ENCODE results near the gene SPATA31A3. TPM values are rescaled to one million over a fixed set of nuclear protein-coding genes. Genes with fewer than 3 reads are reported as not detected.
"Not testable (repeated sequence)": the region's sequence is repeated elsewhere in the genome, so short reads cannot be mapped to it uniquely, and the experiment has no call there.

The SPATA31A3 gene
- not detected for total RNA-seq

DNA sequence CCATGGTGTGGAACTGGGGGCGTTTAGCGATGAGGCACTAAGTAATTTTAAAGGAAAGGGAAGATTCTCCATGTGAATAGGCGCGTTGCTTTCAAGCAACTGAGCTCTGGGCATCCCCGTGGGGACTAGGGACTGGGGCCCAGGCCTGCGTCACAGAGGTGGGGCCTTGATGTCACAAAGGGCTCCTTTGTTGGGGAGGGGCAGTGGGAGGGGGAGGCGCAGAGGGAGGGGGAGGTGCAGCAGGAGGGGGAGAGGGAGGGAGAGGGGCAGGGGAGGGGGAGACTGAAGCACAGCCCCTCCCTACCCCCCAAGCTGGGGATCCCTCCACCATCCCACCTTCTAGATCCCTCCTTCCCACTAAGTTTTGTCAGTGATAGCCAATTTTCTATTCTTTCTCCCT, at the start of gene SPATA31A3:
Gene SPATA31A3 (minus strand): TSS at position 101 of the 400 bp plus-strand sequence. CDS start 29 bp downstream, at position 72.
- H3K36me3 ChIP-seq; H3K9me3 ChIP-seq; H3K27me3 ChIP-seq; H3K4me1 ChIP-seq; intact Hi-C loops (cut with DNase I; ENCODE audit: low total_unique reads); H3K4me3 ChIP-seq; DNase-seq; in situ Hi-C loops (cut with MboI; ENCODE audit: low pct_ligation_motif_present in 1 of 4, low pct_unique_long_range_greater_than_20kb in 1 of 4, low sequenced_read_pairs in 3 of 4); H3K27ac ChIP-seq: not testable (repeated sequence)
- no CpG with 5 or more reads among the region's 7 CpGs for WGBS, 2 donors (ENCODE audit: low coverage in 1 of 2)

DNA sequence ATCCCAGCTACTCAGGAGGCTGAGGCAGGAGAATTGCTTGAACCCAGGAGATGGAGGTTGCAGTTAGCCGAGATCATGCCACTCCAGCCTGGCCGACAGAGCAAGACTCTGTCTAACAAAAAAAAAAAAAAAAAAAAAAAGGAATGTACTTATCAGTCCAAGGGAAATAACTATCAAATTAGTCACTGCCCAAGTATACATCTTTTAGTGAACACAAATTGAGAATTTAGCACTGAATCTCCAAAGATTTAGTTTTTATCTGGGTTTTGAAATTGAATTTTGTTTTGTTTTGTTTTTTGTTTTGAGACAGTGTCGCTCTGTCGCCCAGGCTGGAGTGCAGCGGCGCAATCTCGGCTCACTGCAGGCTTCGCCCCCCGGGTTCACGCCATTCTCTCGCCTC, 39.8 kb downstream of the SPATA31A3 start:
- DNase-seq; H3K27ac ChIP-seq; H3K36me3 ChIP-seq; H3K9me3 ChIP-seq; intact Hi-C loops (cut with DNase I; ENCODE audit: low total_unique reads); in situ Hi-C loops (cut with MboI; ENCODE audit: low pct_ligation_motif_present in 1 of 4, low pct_unique_long_range_greater_than_20kb in 1 of 4, low sequenced_read_pairs in 3 of 4); H3K4me1 ChIP-seq; H3K4me3 ChIP-seq; H3K27me3 ChIP-seq: not testable (repeated sequence)
- 97 to 100% methylated on average over 9 of the region's 11 CpGs for WGBS, 2 donors (ENCODE audit: low coverage in 1 of 2)

DNA sequence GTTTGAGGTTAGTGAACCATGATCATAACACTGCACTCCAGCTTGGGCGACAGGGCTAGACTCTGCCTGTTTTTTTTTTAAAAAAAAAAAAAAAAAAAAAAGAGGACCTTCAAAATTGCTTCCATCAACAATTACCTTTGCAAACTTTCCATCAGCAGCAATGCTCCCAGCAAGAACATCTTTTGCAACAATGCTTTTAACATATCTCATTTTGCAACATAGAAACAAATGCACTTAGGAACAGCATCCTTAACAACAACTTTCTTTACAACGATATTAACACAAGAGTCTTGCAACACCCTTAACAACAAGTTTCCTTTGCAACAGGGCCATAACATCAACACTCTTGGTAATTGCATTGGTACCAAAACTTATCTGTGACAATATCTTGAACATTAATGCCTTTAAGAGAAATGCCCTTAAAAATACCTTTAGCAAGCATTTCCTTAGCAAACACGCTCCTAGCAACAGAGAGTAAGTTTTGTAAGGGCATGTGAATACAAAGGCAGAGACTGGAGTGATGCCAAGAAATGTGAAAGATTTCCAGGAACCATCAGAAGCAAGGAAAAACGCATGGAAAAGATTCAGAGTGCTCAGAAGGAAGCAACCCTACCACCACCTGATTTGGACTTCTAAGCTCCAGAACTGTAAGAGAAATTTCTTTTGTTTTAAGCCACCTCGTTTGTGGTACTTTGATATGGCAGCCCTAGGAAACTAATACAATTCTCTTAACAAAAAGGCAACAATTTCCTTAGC, 49.8 kb downstream of the SPATA31A3 start:
- intact Hi-C loops (cut with DNase I; ENCODE audit: low total_unique reads); H3K9me3 ChIP-seq; H3K27me3 ChIP-seq; in situ Hi-C loops (cut with MboI; ENCODE audit: low pct_ligation_motif_present in 1 of 4, low pct_unique_long_range_greater_than_20kb in 1 of 4, low sequenced_read_pairs in 3 of 4); H3K4me1 ChIP-seq; H3K4me3 ChIP-seq; DNase-seq; H3K36me3 ChIP-seq; H3K27ac ChIP-seq: not testable (repeated sequence)
- 42 to 61% methylated on average over 4 to 5 of the region's 5 CpGs for WGBS, 2 donors (ENCODE audit: low coverage in 1 of 2)

DNA sequence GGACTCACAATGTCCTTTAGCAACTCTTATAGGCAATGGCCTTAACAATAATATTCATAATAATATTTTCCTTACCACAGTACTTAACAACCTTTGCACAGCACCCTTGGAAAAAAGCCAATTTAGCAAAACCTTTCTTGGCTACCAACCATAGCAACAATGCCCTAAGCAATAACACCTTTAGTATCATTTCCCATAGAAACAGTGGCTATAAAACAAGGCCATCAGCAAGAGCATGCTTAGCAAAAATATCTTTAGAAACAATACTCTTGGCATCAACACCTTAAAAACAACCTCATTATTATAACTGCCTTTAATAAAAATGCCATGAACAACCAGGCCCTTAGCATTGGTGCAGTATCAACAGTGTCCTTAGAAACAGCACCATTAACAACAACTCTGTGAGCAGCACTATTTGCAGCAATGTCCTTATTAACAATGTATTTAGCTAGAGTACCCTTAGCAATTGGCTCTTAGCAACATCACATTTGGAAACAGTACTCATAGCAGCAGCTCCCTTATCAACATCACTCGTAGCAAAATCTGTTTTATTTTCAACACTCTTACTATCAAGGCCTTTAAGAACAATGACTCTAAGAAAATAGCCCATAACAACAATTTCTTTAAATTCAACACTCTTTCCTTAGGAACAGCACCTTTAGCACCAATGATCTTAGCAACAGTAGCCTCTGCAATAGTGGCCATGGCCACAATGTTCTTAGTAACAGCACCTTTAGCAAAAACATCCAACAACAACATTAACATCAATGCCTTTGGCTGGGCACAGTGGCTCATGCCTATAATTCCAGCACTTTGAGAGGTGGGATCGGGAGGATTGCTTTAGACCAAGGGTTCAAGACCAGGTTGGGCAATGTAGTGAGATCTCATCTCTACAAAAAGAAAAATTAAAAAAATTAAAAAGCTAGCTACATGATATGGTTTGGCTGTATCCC, 52.2 kb downstream of the SPATA31A3 start:
- DNase-seq; H3K27ac ChIP-seq; intact Hi-C loops (cut with DNase I; ENCODE audit: low total_unique reads); H3K9me3 ChIP-seq; H3K36me3 ChIP-seq; H3K27me3 ChIP-seq; H3K4me3 ChIP-seq; H3K4me1 ChIP-seq; in situ Hi-C loops (cut with MboI; ENCODE audit: low pct_ligation_motif_present in 1 of 4, low pct_unique_long_range_greater_than_20kb in 1 of 4, low sequenced_read_pairs in 3 of 4): not testable (repeated sequence)
- 44% methylated on average over 1 of the region's 2 CpGs; no CpG with 5 or more reads in 1 of the 2 donors for WGBS, 2 donors (ENCODE audit: low coverage in 1 of 2)

DNA sequence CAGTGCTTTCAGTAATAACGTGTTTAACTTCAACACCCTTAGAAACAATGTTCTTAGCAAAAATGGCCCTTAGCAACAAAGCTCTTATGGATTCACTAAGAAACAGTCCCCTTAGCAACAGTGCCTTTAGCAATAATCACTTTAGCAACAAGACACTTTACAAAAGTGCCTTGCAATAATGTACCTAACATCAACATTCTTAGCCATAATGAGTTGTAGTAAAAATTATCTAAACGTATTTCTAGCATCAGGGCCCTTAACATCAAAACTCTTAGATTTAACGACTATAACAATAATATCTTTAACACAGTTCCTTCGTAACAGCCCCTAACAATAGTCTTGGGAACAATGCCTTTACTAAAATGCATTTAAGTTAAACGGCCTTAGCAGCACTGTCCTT, 54.0 kb downstream of the SPATA31A3 start:
- in situ Hi-C loops (cut with MboI; ENCODE audit: low pct_ligation_motif_present in 1 of 4, low pct_unique_long_range_greater_than_20kb in 1 of 4, low sequenced_read_pairs in 3 of 4); intact Hi-C loops (cut with DNase I; ENCODE audit: low total_unique reads); H3K4me1 ChIP-seq; H3K9me3 ChIP-seq; H3K27ac ChIP-seq; DNase-seq; H3K36me3 ChIP-seq; H3K27me3 ChIP-seq; H3K4me3 ChIP-seq: not testable (repeated sequence)
- 40 to 62% methylated on average over 4 to 5 of the region's 5 CpGs for WGBS, 2 donors (ENCODE audit: low coverage in 1 of 2)

DNA sequence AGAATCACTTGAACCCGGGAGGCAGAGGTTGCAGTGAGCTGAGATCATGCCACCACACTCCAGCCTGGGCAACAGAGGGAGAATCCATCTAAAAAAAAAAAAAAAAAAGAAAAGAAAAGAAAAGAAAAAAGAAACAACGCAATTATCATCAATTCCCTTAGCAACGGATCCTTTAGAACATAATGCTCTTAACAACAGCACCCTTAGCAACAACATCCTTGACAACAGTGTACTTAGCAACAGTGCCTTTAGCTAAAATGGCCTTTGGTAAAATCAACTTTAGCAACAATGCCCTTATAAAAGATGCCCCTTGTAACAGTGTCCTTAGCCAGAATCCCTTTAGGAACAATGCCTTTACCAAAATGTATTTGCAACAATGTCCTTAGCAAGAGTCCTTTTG, 54.7 kb downstream of the SPATA31A3 start:
- DNase-seq; H3K36me3 ChIP-seq; in situ Hi-C loops (cut with MboI; ENCODE audit: low pct_ligation_motif_present in 1 of 4, low pct_unique_long_range_greater_than_20kb in 1 of 4, low sequenced_read_pairs in 3 of 4); H3K27me3 ChIP-seq; intact Hi-C loops (cut with DNase I; ENCODE audit: low total_unique reads); H3K4me3 ChIP-seq; H3K4me1 ChIP-seq; H3K9me3 ChIP-seq; H3K27ac ChIP-seq: not testable (repeated sequence)
- 100% methylated on average over 2 of the region's 3 CpGs; no CpG with 5 or more reads in 1 of the 2 donors for WGBS, 2 donors (ENCODE audit: low coverage in 1 of 2)

Small RNA genes lying within 50 kb of the gene (small RNA-seq; reads per million reads assigned to genes)
- gene AL353770.1 (0 reads per million in 4 donors), gene AL353770.2 (0 reads per million in 4 donors)

Other genes with a start within 250 kb of the SPATA31A3 start
- 1 to 10 TPM in 3 of 4 donors, not detected in 1; 2.0 to 5.6 (median 3.1) TPM for gene ZNF658, start 91.8 kb downstream of the SPATA31A3 start, total RNA-seq